Gastrocnemius medialis (tissue), 4 donors: Measurements from ENCODE around the gene VSIR. TPM values are rescaled to one million over a fixed set of nuclear protein-coding genes. Genes with fewer than 3 reads are reported as not detected.

Experiments
- ATAC-seq, 2 donors: fragments of 150-250 bp; one replicate each; pipeline ENCODE4 v1.9.1; 2016
- DNase-seq, 2 donors: peaks; one replicate each; pipeline ENCODE4 v3.0.0-alpha.2; 2019
- H3K27ac ChIP-seq, 4 donors: fragments of 200-600 bp; sonication (generic); 1 replicate in 1 of 4; 2 replicates in 3 of 4; pipeline ENCODE4 v1.5.1; 2016 to 2018; ENCODE audit warnings: mild to moderate bottlenecking in 2 of 4, moderate library complexity in 1 of 4
- H3K27me3 ChIP-seq, 3 donors: fragments of 200-600 bp; sonication (generic) in 2 of 3; 1 replicate in 1 of 3; 2 replicates in 2 of 3; pipeline versions ENCODE4 v1.5.1 to v1.6.0; 2016 to 2019; ENCODE audit warnings: mild to moderate bottlenecking in 1 of 3, moderate library complexity in 1 of 3
- H3K36me3 ChIP-seq, 2 donors: fragments of 200-600 bp; sonication (generic) in 1 of 2; one replicate each; pipeline ENCODE4 v1.5.1; 2017 to 2018
- H3K4me1 ChIP-seq, 2 donors: fragments of 200-600 bp; sonication (generic) in 1 of 2; one replicate each; pipeline ENCODE4 v1.5.1; 2016 to 2017; ENCODE audit warnings: mild to moderate bottlenecking in 2 of 2
- H3K4me3 ChIP-seq, 4 donors: fragments of 200-600 bp; sonication (generic) in 3 of 4; 1 replicate in 1 of 4; 2 replicates in 3 of 4; pipeline ENCODE4 v1.5.1; 2016 to 2019; ENCODE audit warnings: mild to moderate bottlenecking in 2 of 4
- H3K9me3 ChIP-seq, 3 donors: fragments of 200-600 bp; sonication (generic) in 2 of 3; 1 replicate in 1 of 3; 2 replicates in 2 of 3; pipeline ENCODE4 v1.5.1; 2016 to 2019
- POLR2A ChIP-seq, 2 donors: fragments of 450-650 bp; IDR thresholded peaks; one replicate each; pipeline ENCODE4 v1.6.1; 2017; ENCODE audit warnings: antibody characterized with exemption in 2 of 2, mild to moderate bottlenecking in 2 of 2, moderate library complexity in 2 of 2
- in situ Hi-C, 4 donors: fragments of 200-750 bp; cut with MboI; loops; one replicate each; pipeline versions ENCODE4 v1.15.0 to v1.8.0; 2017; ENCODE audit warnings: low sequenced_read_pairs in 4 of 4
- intact Hi-C: fragments of 100-400 bp; cut with DNase I; formaldehyde crosslinking; loops from one replicate; pipeline ENCODE4 v1.15.1; 2023; ENCODE audit warnings: low total_unique reads
- total RNA-seq, 4 donors: library from RNA; depleted of rRNA; stranded (reverse); fragments of >200 nt; gene quantifications; one replicate each; pipeline versions ENCODE4 v1.1.0 to v1.2.3, GENCODE V29; 2016
- TF ChIP-seq, protein P1 (sequence below), 5 experiments: fragments of 450-650 bp in 3 of 5; fragments of 200-600 bp in 2 of 5; sonication (generic) in 2 of 5; IDR thresholded peaks in 4 of 5; conservative IDR thresholded peaks in 1 of 5; 1 replicate in 4 of 5; 2 replicates in 1 of 5; pipeline ENCODE4 v1.5.1; 2016 to 2019; ENCODE audit warnings: antibody characterized with exemption in 5 of 5, mild to moderate bottlenecking in 3 of 5, moderate library complexity in 3 of 5

The VSIR gene
- total RNA-seq, 4 donors from 2014 or later: 7.9 to 20.7 (median 16.9) TPM

- intact Hi-C loops (no loop called here), in situ Hi-C loops (no loop called here)
- ATAC-seq (no peak), DNase-seq (no peak)
- TF ChIP-seq, protein P1, sequence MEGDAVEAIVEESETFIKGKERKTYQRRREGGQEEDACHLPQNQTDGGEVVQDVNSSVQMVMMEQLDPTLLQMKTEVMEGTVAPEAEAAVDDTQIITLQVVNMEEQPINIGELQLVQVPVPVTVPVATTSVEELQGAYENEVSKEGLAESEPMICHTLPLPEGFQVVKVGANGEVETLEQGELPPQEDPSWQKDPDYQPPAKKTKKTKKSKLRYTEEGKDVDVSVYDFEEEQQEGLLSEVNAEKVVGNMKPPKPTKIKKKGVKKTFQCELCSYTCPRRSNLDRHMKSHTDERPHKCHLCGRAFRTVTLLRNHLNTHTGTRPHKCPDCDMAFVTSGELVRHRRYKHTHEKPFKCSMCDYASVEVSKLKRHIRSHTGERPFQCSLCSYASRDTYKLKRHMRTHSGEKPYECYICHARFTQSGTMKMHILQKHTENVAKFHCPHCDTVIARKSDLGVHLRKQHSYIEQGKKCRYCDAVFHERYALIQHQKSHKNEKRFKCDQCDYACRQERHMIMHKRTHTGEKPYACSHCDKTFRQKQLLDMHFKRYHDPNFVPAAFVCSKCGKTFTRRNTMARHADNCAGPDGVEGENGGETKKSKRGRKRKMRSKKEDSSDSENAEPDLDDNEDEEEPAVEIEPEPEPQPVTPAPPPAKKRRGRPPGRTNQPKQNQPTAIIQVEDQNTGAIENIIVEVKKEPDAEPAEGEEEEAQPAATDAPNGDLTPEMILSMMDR (IDR thresholded peaks at IDR 0.05 in 4 of 5, conservative IDR thresholded peaks at IDR 0.05 in 1 of 5): no peak
- no peak for TF ChIP-seq POLR2A (IDR thresholded peaks at IDR 0.05)
- Histone ChIP-seq H3K27me3 (no peaks in the 10 kb centered on the region), H3K4me3 (no peak overlapping the region), H3K27ac (no peak overlapping the region), H3K9me3 (no peaks in the 10 kb centered on the region), H3K4me1 (no peaks in the 10 kb centered on the region), H3K36me3 (no peaks in the 10 kb centered on the region)
Observed at GRCh38 chr10:71795248-71795647, 21.9 kb upstream of the VSIR start.

DNA sequence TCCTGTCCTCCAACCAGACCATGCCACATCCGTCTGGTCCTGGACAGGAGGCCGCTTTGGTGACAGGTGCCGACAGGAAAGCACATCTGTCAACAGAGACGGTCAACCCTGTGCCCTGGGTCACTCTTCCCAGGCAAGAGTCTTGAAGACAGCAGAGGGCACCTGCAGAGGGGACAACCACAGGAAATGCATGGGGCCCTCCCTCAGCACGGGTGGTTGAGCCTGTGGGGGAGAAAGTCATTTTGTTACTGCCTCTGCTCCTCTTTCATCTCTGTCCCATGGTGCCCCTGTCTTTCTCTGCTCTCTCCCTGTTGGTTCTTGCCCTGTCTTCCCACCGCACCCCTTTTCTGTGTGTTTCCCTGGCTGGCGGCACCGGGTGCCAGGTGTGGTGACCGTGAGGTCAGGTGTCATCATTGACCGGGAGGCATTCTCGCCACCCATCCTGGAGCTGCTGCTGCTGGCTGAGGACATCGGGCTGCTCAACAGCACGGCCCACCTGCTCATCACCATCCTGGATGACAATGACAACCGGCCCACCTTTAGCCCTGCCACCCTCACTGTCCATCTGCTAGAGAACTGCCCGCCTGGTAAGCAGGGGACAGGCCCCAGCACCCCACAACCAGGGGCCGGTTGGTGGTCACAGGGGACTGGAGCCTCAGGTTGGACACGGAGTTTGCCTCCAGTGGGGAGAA, 17.6 kb upstream of the VSIR start:
- H3K27ac ChIP-seq: no peak overlapping the region
- DNase-seq: no peak
- H3K4me3 ChIP-seq: no peak overlapping the region
- in situ Hi-C loops (no loop called here), intact Hi-C loops (no loop called here)
- H3K27me3 ChIP-seq: no peaks in the 10 kb centered on the region
- no peaks in the 10 kb centered on the region for H3K36me3 ChIP-seq
- no peaks in the 10 kb centered on the region for H3K9me3 ChIP-seq
- TF ChIP-seq, protein P1 (IDR thresholded peaks at IDR 0.05 in 4 of 5, conservative IDR thresholded peaks at IDR 0.05 in 1 of 5): no peak
- TF ChIP-seq POLR2A (IDR thresholded peaks at IDR 0.05): no peak
- H3K4me1 ChIP-seq: no peaks in the 10 kb centered on the region
- no peak for ATAC-seq

- H3K27me3 ChIP-seq: no peaks in the 10 kb centered on the region
- TF ChIP-seq, protein P1 (IDR thresholded peaks at IDR 0.05 in 4 of 5, conservative IDR thresholded peaks at IDR 0.05 in 1 of 5): no peak
- TF ChIP-seq POLR2A (IDR thresholded peaks at IDR 0.05): no peak
- ATAC-seq: no peak
- in situ Hi-C loops (no loop called here), intact Hi-C loops (no loop called here)
- DNase-seq: no peak
- H3K4me3 ChIP-seq: no peak overlapping the region
- H3K27ac ChIP-seq: no peak overlapping the region
- no peaks in the 10 kb centered on the region for H3K9me3 ChIP-seq
- H3K4me1 ChIP-seq: no peaks in the 10 kb centered on the region
- H3K36me3 ChIP-seq: no peaks in the 10 kb centered on the region
Observed at GRCh38 chr10:71789871-71790270, 16.6 kb upstream of the VSIR start.

DNA sequence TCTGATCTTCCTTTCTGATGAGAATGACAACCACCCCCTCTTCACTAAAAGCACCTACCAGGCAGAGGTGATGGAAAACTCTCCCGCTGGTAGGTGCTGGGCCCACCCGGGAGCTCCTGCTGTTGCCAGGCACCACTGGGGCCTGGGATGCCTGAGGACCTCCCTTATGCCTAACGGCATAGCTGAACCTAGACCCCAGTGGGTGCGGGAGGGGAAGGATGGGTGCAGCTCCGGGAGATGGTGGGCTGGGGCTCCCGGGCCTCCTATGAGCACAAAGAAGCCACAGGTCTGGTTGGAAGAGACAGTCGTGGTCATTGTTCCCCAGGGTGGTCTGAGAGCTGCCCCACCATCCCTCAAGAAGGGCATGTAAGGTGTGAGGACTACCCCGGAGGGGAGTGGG, 15.6 kb upstream of the VSIR start:
- no peak overlapping the region for H3K27ac ChIP-seq
- no peak for DNase-seq
- intact Hi-C loops: no loop called here
- H3K4me3 ChIP-seq: no peak overlapping the region
- TF ChIP-seq POLR2A (IDR thresholded peaks at IDR 0.05): no peak
- TF ChIP-seq, protein P1 (IDR thresholded peaks at IDR 0.05 in 4 of 5, conservative IDR thresholded peaks at IDR 0.05 in 1 of 5): no peak
- no peak for ATAC-seq
- H3K4me1 ChIP-seq: no peaks in the 10 kb centered on the region
- H3K36me3 ChIP-seq: no peaks in the 10 kb centered on the region
- H3K27me3 ChIP-seq: no peaks in the 10 kb centered on the region
- no peaks in the 10 kb centered on the region for H3K9me3 ChIP-seq
- in situ Hi-C loops: no loop called here
